Retinal pigment epithelial cell (primary cell): ENCODE data around the gene COX19.

Experiments
- DNase-seq: peaks from one replicate; pipeline ENCODE4 v3.0.0-alpha.2; 2010; ENCODE audit warnings: low read depth
- H3K4me3 ChIP-seq: 2 replicates; pipeline ENCODE4 v1.5.1; 2011; ENCODE audit warnings: mild to moderate bottlenecking, low read length, control low read depth, moderate library complexity
- TF ChIP-seq, protein P1 (sequence below): conservative IDR thresholded peaks from 2 replicates; pipeline ENCODE4 v1.5.1; 2011; ENCODE audit warnings: low read depth, low read length, control low read depth, inconsistent platforms

The COX19 gene

DNA sequence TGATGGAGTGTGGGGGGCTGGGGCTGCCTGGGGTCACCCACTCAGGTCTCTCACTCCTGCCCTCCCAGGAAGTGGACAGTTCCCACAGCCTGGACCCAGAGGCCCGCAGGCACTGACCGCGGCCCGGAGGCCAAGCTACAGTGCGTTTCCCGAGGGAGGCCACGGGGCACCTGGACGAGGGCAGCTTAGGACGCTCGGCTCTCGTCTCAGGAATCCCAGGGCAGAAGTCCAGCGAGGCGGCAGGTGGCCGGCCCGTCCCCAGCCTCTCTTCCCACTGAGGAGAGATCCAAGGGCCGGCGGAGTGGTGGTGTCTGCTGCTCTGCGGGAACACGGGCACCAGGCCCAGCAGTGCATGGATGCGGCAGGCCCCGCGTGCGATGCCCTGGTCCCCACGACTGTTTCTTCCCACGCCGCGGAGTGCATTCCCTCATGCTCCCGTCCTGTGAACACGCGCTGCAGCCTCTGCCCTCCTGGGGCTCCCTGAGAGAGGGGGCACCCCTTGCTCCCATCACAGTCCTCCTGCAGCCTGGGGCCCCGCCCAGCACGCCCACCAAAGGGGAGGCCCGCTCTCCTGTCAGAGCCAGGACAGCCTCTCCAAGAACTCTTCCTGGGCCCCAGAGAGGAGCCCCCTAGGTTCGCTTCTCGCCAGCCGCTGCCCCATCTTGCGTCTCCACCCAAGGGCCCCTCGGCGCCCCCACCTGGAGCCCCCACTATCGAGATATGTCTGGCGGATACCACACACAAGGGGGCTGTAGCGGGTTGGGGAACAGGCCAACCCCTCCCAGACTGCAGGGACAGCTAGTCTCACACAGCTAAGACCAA is 44.7 kb upstream of the COX19 start:
- TF ChIP-seq, protein P1, sequence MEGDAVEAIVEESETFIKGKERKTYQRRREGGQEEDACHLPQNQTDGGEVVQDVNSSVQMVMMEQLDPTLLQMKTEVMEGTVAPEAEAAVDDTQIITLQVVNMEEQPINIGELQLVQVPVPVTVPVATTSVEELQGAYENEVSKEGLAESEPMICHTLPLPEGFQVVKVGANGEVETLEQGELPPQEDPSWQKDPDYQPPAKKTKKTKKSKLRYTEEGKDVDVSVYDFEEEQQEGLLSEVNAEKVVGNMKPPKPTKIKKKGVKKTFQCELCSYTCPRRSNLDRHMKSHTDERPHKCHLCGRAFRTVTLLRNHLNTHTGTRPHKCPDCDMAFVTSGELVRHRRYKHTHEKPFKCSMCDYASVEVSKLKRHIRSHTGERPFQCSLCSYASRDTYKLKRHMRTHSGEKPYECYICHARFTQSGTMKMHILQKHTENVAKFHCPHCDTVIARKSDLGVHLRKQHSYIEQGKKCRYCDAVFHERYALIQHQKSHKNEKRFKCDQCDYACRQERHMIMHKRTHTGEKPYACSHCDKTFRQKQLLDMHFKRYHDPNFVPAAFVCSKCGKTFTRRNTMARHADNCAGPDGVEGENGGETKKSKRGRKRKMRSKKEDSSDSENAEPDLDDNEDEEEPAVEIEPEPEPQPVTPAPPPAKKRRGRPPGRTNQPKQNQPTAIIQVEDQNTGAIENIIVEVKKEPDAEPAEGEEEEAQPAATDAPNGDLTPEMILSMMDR = no peak
- H3K4me3 ChIP-seq = no peak overlapping the region
- no peak for DNase-seq

DNA sequence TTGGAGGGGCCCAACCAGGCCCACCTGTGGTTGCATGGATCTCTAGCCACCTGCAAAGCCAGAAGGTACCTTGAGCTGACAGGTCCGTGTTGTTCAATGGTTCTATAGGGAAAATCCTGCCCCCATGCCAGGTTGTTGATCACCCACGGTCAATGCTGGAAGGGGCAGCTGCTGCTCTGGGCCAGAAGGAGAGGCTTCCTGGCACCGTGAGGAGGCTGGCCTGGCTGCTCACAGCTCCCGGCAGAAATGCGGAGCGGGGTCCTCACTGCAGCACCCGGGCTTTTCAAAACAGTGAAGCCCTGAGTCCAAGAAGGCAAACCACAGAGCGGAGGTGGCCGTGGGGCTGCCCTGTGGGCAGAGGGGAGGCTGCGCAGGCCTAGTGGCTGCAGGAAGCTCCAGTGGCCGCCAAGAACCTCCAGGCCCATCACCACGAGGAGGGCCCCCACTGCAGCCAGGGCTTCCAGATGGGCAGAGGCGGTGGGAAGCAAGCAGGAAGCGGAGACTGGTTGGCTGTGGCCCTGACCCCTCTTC is 44.0 kb upstream of the COX19 start:
- TF ChIP-seq, protein P1 = no peak
- H3K4me3 ChIP-seq = no peak overlapping the region
- DNase-seq = no peak

DNA sequence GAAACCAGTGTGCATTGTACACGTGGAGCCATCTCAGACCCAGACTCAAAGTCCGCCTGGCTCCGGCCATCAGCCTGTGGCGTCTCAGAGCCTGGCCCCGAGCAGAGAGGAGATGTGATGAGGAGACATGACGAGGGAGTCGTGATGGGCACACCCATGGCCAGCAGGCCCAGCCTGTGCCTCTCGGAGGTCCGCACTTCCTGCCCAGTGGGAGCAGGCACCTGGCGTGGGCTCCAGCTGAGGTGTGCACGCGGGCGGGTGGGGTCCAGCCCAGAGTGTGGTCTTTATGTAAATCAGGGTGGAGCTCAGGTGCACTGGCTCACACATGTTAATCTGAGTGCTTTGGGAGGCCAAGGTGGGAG is 43.0 kb upstream of the COX19 start:
- no peak for DNase-seq
- no peak overlapping the region for H3K4me3 ChIP-seq
- TF ChIP-seq, protein P1 = no peak

DNA sequence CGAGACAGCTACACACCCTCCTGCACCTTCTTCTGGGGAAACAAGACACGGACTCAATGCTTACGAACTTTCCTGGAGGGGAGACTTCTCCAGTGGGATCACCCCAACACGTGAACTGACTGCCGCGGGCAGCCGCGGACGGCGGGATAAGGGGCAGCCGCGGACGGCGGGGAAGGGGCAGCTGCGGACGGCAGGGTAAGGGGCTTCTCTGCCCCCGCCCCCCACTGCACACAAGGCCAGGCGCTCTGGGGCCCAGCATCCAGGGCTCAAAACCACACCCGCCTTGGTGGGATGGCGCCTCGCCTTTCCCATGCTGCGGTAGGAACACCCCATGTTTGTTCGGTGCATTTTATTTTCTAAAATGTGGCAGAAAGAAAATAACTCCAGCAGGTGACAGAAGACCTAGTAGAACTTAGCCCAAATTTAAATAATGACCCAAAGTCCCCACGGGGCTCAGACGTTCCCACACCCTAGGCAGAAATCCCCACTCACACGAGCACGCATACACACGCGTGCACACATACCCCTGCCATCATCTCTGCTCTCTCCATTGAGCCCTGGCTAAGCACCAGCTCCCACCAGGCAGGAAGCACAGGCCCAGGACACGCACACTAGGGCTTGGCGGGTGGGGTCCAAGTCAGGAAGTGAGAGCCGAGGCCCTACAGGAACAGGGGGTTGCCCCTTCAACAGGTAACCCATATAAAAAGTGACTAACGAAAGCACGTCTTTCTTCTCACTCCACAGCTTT is 42.4 kb upstream of the COX19 start:
- TF ChIP-seq, protein P1 = no peak
- no peak for DNase-seq
- no peak overlapping the region for H3K4me3 ChIP-seq

DNA sequence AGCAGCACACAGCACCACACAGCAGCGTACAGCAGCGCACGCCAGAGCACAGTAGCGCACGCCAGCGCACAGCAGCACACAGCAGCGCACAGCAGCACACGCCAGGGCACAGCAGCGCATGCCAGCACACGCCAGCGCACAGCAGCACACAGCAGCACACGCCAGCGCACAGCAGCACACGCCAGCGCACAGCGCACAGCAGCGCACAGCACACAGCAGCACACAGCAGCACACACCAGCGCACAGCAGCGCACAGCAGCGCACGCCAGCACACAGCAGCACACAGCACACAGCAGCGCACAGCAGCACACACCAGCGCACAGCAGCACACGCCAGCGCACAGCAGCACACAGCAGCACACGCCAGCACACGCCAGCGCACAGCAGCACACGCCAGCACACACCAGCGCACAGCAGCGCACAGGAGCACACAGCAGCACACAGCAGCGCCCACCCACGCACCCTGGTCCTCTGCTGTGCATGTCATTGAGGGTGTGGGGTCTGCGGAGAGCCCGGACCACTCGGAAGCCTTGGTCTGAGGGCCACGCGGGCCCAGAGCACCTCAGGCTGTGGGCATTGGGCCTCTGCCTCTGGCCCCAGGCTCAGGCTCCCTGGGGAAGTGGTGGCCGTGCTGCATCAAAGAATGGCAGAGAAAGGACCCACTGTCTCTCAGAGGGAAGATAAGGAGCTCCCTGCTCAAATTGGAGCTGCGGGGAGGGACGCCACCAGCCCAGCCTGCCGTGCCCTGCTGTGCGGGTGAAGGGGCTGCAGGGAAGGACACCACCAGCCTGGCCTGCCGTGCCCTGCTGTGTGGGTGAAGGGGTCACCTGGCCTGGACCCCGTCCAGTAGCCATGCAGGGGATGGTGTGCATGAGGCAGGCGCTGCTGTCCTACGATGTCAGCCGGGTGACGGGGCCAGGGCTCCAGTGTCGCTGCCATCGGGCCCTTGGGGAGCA is 41.5 kb upstream of the COX19 start:
- no peak overlapping the region for H3K4me3 ChIP-seq
- TF ChIP-seq, protein P1 = no peak
- no peak for DNase-seq

DNA sequence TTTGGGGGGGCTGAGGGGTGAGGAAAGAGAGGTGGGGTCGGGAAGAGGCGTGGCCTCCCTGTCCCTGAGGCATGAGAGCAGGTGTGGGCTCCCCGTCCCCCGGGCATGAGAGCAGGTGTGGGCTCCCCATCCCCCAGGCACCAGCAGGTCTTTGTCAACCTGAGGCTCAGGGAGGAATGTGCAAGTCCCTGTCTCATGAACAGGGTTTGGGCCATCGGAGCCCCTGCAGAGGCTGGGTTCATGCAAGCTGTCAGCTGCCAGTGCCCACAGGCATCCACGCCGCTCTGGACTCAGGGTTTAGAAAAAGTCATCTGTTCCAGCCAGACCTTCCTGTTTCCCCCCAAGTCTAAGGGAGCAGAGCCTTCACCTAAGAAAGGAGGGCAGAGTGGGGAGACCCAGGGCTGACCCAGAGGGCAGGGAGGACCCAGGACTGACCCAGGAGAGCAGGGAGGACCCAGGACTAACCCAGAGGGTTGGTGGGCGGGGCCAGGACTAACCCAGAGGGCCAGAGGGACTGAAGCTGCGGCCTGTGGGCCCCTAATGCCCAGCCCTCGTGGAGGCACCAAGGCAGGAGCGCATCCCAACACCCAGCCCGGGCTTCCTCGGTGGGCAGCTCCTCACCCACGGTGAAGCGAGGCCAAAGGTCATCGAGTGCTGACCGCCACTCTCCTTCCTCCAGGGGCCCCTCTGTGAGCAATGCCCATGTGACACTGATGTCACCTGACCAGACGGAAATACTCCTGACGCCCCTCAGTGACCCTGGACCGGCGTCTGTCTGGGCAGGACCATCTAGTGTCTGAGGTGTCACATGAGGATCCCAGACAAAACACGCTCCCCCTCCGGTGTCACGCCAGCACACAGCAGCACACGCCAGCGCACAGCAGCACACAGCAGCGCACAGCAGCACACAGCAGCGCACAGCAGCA is 40.1 kb upstream of the COX19 start:
- no peak for DNase-seq
- no peak overlapping the region for H3K4me3 ChIP-seq
- TF ChIP-seq, protein P1 = no peak
